H9 (cell line): ENCODE measurements around the gene TOM1L2. TPM values are rescaled to one million over a fixed set of nuclear protein-coding genes. Genes with fewer than 3 reads are reported as not detected.

Experiments used
- DNase-seq: peaks from one replicate; pipeline ENCODE4 v3.0.0-alpha.2; 2017
- H2AFZ ChIP-seq: one replicate; pipeline ENCODE4 v1.6.1; 2013; ENCODE audit warnings: mild to moderate bottlenecking, low read length, control low read depth, moderate library complexity
- H2AK5ac ChIP-seq: 2 replicates; pipeline ENCODE4 v1.6.1; 2013; ENCODE audit warnings: low read length, control low read depth, mixed read lengths; ENCODE audit not compliant: insufficient read length
- H2BK120ac ChIP-seq: one replicate; pipeline ENCODE4 v1.6.1; 2013; ENCODE audit warnings: low read depth, mild to moderate bottlenecking, low read length, control low read depth, inconsistent platforms; ENCODE audit not compliant: poor library complexity, severe bottlenecking
- H2BK12ac ChIP-seq: 2 replicates; pipeline ENCODE4 v1.6.1; 2013; ENCODE audit warnings: low read length, control low read depth, mixed read lengths, low read depth; ENCODE audit not compliant: insufficient read length
- H2BK15ac ChIP-seq: 2 replicates; pipeline ENCODE4 v1.6.1; 2013; ENCODE audit warnings: low read depth, low read length, control low read depth
- H2BK20ac ChIP-seq: one replicate; pipeline ENCODE4 v1.6.1; 2013; ENCODE audit warnings: low read depth, mild to moderate bottlenecking, low read length, control low read depth, inconsistent platforms; ENCODE audit not compliant: poor library complexity, severe bottlenecking
- H2BK5ac ChIP-seq: 2 replicates; pipeline ENCODE4 v1.6.1; 2013; ENCODE audit warnings: low read length, control low read depth, mixed read lengths; ENCODE audit not compliant: insufficient read length
- H3K14ac ChIP-seq: 2 replicates; pipeline ENCODE4 v1.6.1; 2013; ENCODE audit warnings: low read length, control low read depth; ENCODE audit not compliant: insufficient read depth
- H3K18ac ChIP-seq: 2 replicates; pipeline ENCODE4 v1.6.1; 2013; ENCODE audit warnings: low read depth, mild to moderate bottlenecking, mixed read lengths, low read length, control low read depth; ENCODE audit not compliant: insufficient read length
- H3K23ac ChIP-seq: 2 replicates; pipeline ENCODE4 v1.6.1; 2013; ENCODE audit warnings: low read length, control low read depth, mixed read lengths, low read depth; ENCODE audit not compliant: insufficient read length
- H3K23me2 ChIP-seq: 2 replicates; pipeline ENCODE4 v1.6.1; 2013; ENCODE audit warnings: low read depth, mild to moderate bottlenecking, mixed read lengths, low read length, control low read depth; ENCODE audit not compliant: insufficient read length, poor library complexity, severe bottlenecking
- H3K27ac ChIP-seq: 2 replicates; pipeline ENCODE4 v1.5.1; 2013; ENCODE audit warnings: low read length, control low read depth, mixed read lengths, low read depth; ENCODE audit not compliant: insufficient read length
- H3K27me3 ChIP-seq: 2 replicates; pipeline ENCODE4 v1.6.1; 2013; ENCODE audit warnings: low read length, control low read depth, inconsistent platforms; ENCODE audit not compliant: insufficient read depth
- H3K4ac ChIP-seq: 2 replicates; pipeline ENCODE4 v1.6.1; 2013; ENCODE audit warnings: low read depth, mild to moderate bottlenecking, control low read depth, inconsistent platforms, low read length, moderate library complexity
- H3K4me1 ChIP-seq: 2 replicates; pipeline ENCODE4 v1.6.1; 2013; ENCODE audit warnings: low read length, control low read depth, inconsistent platforms; ENCODE audit not compliant: insufficient read depth
- H3K4me2 ChIP-seq: 2 replicates; pipeline ENCODE4 v1.6.1; 2013; ENCODE audit warnings: low read length, control low read depth, mixed read lengths; ENCODE audit not compliant: insufficient read length, insufficient read depth
- H3K56ac ChIP-seq: 2 replicates; pipeline ENCODE4 v1.6.1; 2013; ENCODE audit warnings: low read depth, mild to moderate bottlenecking, mixed read lengths, low read length, control low read depth; ENCODE audit not compliant: insufficient read length
- H3K79me1 ChIP-seq: 2 replicates; pipeline ENCODE4 v1.6.1; 2013; ENCODE audit warnings: low read depth, mild to moderate bottlenecking, moderate library complexity, low read length, control low read depth, inconsistent platforms; ENCODE audit not compliant: insufficient read depth, poor library complexity, severe bottlenecking
- H3K79me2 ChIP-seq: 2 replicates; pipeline ENCODE4 v1.6.1; 2013; ENCODE audit warnings: low read length, control low read depth, inconsistent platforms; ENCODE audit not compliant: insufficient read depth
- H3K9ac ChIP-seq: 2 replicates; pipeline ENCODE4 v1.6.1; 2013; ENCODE audit warnings: low read length, control low read depth, mixed read lengths; ENCODE audit not compliant: insufficient read length; ENCODE audit errors: extremely low read depth
- H3K9me3 ChIP-seq: one replicate; pipeline ENCODE4 v1.6.1; 2013; ENCODE audit warnings: low read depth, low read length, inconsistent platforms; ENCODE audit not compliant: control insufficient read depth
- H3T11ph ChIP-seq: one replicate; pipeline ENCODE4 v1.6.1; 2013; ENCODE audit warnings: mild to moderate bottlenecking, low read length, control low read depth, inconsistent platforms
- H4K20me1 ChIP-seq: one replicate; pipeline ENCODE4 v1.6.1; 2013; ENCODE audit not compliant: control insufficient read depth, insufficient read length, insufficient read depth
- H4K5ac ChIP-seq: 2 replicates; pipeline ENCODE4 v1.6.1; 2013; ENCODE audit warnings: low read depth, mild to moderate bottlenecking, mixed read lengths, low read length, control low read depth; ENCODE audit not compliant: insufficient read length
- H4K8ac ChIP-seq: replicated peaks from 2 replicates; pipeline ENCODE4 v1.6.1; 2013; ENCODE audit warnings: low read length, control low read depth, mixed read lengths, low read depth; ENCODE audit not compliant: insufficient read length
- H4K91ac ChIP-seq: 2 replicates; pipeline ENCODE4 v1.6.1; 2013; ENCODE audit warnings: low read depth, mild to moderate bottlenecking, moderate library complexity, mixed read lengths, low read length, control low read depth; ENCODE audit not compliant: insufficient read length
- H3K27ac Mint-ChIP-seq, 3 experiments: 2 replicates in 2 of 3; 3 replicates in 1 of 3; pipeline ENCODE4 v1.8.0; 2020 to 2021; ENCODE audit warnings: mixed read lengths in 3 of 3, mild to moderate bottlenecking in 1 of 3, moderate library complexity in 1 of 3
- H3K27me3 Mint-ChIP-seq: 2 replicates; pipeline ENCODE4 v1.8.0; 2021; ENCODE audit warnings: low read depth, mild to moderate bottlenecking, moderate library complexity, mixed read lengths
- H3K36me3 Mint-ChIP-seq, 3 experiments: 2 replicates in 2 of 3; 3 replicates in 1 of 3; pipeline ENCODE4 v1.8.0; 2020 to 2021; ENCODE audit warnings: low read depth in 3 of 3, mixed read lengths in 3 of 3; ENCODE audit not compliant: insufficient read depth in 1 of 3
- H3K4me1 Mint-ChIP-seq, 2 experiments: 2 replicates each; pipeline ENCODE4 v1.8.0; 2020; ENCODE audit warnings: mixed read lengths in 2 of 2
- H3K4me3 Mint-ChIP-seq, 2 experiments: 2 replicates in 1 of 2; 3 replicates in 1 of 2; pipeline ENCODE4 v1.8.0; 2020 to 2021; ENCODE audit warnings: mild to moderate bottlenecking in 2 of 2, mixed read lengths in 2 of 2, moderate library complexity in 1 of 2
- H3K9me3 Mint-ChIP-seq, 2 experiments: 2 replicates in 1 of 2; 3 replicates in 1 of 2; pipeline ENCODE4 v1.8.0; 2020; ENCODE audit warnings: mild to moderate bottlenecking in 2 of 2, mixed read lengths in 2 of 2, moderate library complexity in 1 of 2
- WGBS: extraction: QIAGEN DNeasy Blood & Tissue Kit; methylation state at CpG from one replicate; pipeline ENCODE4 v1.1.7; 2013; ENCODE audit warnings: missing lambda C conversion rate, low lambda C conversion rate, mixed read lengths; ENCODE audit not compliant: insufficient read length; ENCODE audit errors: extremely low coverage; 5-methylcytosine and 5-hydroxymethylcytosine counted together
- total RNA-seq: library from RNA; stranded (reverse); gene quantifications from 2 replicates; pipeline ENCODE4 v1.2.1, GENCODE V29; 2021
- TF ChIP-seq, protein P1 (sequence below): fragments of 200-600 bp; sonication (generic); conservative IDR thresholded peaks from 3 replicates; pipeline ENCODE4 v1.8.0; 2021; ENCODE audit warnings: antibody characterized with exemption, mild to moderate bottlenecking

The TOM1L2 gene
- total RNA-seq, 1 experiment from 2014 or later: 4.6 TPM

DNA sequence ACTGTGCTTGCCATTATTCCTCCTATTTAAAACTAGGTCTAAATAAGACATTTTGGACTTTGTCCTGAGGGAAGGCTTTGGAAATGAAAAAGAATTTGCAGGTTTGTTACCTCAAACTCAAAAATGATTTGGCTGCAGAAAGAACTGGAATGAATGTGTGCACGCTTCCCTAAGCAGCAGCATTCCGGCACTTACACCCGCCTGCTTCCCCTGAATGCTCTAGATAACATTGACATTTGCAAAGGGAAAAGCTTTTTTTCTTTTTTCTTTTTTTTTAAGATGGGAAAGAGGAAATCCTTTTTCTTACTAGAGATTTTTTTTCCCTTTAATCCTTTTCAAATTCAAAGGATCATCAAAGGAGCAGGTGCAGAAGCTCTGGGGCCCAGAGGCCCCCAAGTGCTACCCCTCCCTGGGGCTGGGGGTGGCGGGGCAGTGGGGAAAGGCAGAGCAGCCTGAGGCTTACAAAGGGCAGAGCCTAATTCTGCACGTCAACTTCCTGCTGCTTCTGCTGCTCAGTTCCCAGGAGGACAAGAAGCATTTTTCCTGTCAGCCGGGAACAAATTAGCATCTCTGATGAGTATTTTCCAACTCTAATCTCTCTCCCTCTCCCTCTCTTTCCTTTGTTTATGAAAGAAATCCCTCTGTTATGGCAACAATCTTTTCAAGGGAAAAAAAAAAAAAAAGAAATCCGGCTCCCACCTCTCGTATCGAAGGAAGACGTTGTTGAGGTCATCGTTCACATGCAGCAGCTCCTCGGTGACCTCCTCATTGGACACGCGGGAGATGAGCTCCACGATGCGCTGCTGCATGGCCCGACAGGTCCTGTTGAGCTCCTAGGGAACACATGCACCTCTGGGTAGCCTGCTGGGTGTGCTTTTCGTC lies 103.3 kb downstream of the TOM1L2 start:
- Mint-ChIP-seq H3K4me3 (peak overlapping the region; percentile 3 to 66; a peak in 4 of 5 replicates), H3K36me3 (no peaks in the 10 kb centered on the region), H3K4me1 (peaks cover 41% of the 10 kb centered on the region in 2 experiments), H3K27me3 (peaks cover 41% of the 10 kb centered on the region), H3K9me3 (peaks cover 0 to 3% of the 10 kb centered on the region in 2 experiments; a peak in 1 of 5 replicates), H3K27ac (peak overlapping the region; percentile 41 to 85 (median 41); a peak in 5 of 7 replicates)
- Histone ChIP-seq H4K5ac (no peak overlapping the region), H3K18ac (no peak overlapping the region), H4K8ac (no peak overlapping the region), H3K23me2 (no peaks in the 10 kb centered on the region), H3K4me1 (peaks cover 9% of the 10 kb centered on the region; the same call in 1 of the 2 replicates), H3K14ac (no peak overlapping the region), H3K79me1 (no peaks in the 10 kb centered on the region), H3K56ac (no peak overlapping the region), H3K9me3 (no peaks in the 10 kb centered on the region), H3K23ac (no peak overlapping the region), H3K9ac (no peak overlapping the region), H3K4me2 (no peak overlapping the region), H2BK120ac (no peak overlapping the region), H2BK5ac (no peak overlapping the region), H2AFZ (no peak overlapping the region), H3K79me2 (no peaks in the 10 kb centered on the region), H2BK12ac (no peak overlapping the region), H4K20me1 (no peaks in the 10 kb centered on the region), H2BK15ac (no peak overlapping the region), H4K91ac (no peak overlapping the region), H2BK20ac (no peak overlapping the region), H3K4ac (no peak overlapping the region), H3K27me3 (no peaks in the 10 kb centered on the region), H3T11ph (no peak overlapping the region), H2AK5ac (no peak overlapping the region), H3K27ac (no peak overlapping the region)
- WGBS: no CpG with 5 or more reads among the region's 18 CpGs
- DNase-seq: peak; percentile 82
- TF ChIP-seq, protein P1, sequence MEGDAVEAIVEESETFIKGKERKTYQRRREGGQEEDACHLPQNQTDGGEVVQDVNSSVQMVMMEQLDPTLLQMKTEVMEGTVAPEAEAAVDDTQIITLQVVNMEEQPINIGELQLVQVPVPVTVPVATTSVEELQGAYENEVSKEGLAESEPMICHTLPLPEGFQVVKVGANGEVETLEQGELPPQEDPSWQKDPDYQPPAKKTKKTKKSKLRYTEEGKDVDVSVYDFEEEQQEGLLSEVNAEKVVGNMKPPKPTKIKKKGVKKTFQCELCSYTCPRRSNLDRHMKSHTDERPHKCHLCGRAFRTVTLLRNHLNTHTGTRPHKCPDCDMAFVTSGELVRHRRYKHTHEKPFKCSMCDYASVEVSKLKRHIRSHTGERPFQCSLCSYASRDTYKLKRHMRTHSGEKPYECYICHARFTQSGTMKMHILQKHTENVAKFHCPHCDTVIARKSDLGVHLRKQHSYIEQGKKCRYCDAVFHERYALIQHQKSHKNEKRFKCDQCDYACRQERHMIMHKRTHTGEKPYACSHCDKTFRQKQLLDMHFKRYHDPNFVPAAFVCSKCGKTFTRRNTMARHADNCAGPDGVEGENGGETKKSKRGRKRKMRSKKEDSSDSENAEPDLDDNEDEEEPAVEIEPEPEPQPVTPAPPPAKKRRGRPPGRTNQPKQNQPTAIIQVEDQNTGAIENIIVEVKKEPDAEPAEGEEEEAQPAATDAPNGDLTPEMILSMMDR: no peak
